AML-193 (cell line): ENCODE results near the gene GARIN3.
"Not testable (repeated sequence)": the region's sequence is repeated elsewhere in the genome, so short reads cannot be mapped to it uniquely, and the experiment has no call there.

Experiments used
- DNase-seq, 2 experiments: peaks; one replicate each; lab custom pipeline; 2025; lab: John Stamatoyannopoulos, UW

GARIN3 gene

GRCh38 chr5:157185122-157185521 is 19.1 kb upstream of the GARIN3 start:
- not testable (repeated sequence) for DNase-seq

- DNase-seq = no peak
Observed at GRCh38 chr5:157184117-157184670, 18.1 kb upstream of the GARIN3 start.

- no peak for DNase-seq
Observed at GRCh38 chr5:157182143-157182757, 16.2 kb upstream of the GARIN3 start.

GRCh38 chr5:157180374-157181264 is 14.6 kb upstream of the GARIN3 start, which contains the start of gene ITK:
Gene ITK, plus strand, starts transcription at chr5:157180840. Its CDS starts 138 bp downstream, at chr5:157180978.
- no peak for DNase-seq

GRCh38 chr5:157178966-157179365 is 12.9 kb upstream of the GARIN3 start:
- no peak for DNase-seq

- no peak for DNase-seq
Observed at GRCh38 chr5:157177953-157178352, 11.9 kb upstream of the GARIN3 start.

GRCh38 chr5:157175071-157175612 is 9.1 kb upstream of the GARIN3 start:
- DNase-seq = no peak

GRCh38 chr5:157172403-157172802 is 6.3 kb upstream of the GARIN3 start:
- no peak for DNase-seq

GRCh38 chr5:157168286-157168685 is 2.2 kb upstream of the GARIN3 start:
- no peak for DNase-seq

- no peak for DNase-seq
Observed at GRCh38 chr5:157167214-157167621, 1.2 kb upstream of the GARIN3 start.

- DNase-seq = no peak
Observed at GRCh38 chr5:157165668-157166067, 396 bp downstream of the GARIN3 start.

GRCh38 chr5:157165261-157165660 is 803 bp downstream of the GARIN3 start:
- no peak for DNase-seq

- DNase-seq = no peak
Observed at GRCh38 chr5:157164521-157164920, 1.5 kb downstream of the GARIN3 start.

GRCh38 chr5:157162919-157163510 is 3.0 kb downstream of the GARIN3 start:
- DNase-seq = no peak

- no peak for DNase-seq
Observed at GRCh38 chr5:157161996-157162395, 4.1 kb downstream of the GARIN3 start.

GRCh38 chr5:157160001-157160400 is 6.1 kb downstream of the GARIN3 start:
- no peak for DNase-seq

GRCh38 chr5:157159209-157159751 is 6.8 kb downstream of the GARIN3 start:
- DNase-seq = no peak

- no peak for DNase-seq
Observed at GRCh38 chr5:157157293-157157891, 8.7 kb downstream of the GARIN3 start.

- DNase-seq = no peak
Observed at GRCh38 chr5:157155297-157155696, 10.8 kb downstream of the GARIN3 start.

- DNase-seq = no peak
Observed at GRCh38 chr5:157150995-157151394, 15.1 kb downstream of the GARIN3 start.
